Limb (tissue), 2 donors: ENCODE results near the gene NCAM1.

ENCODE experiments used
- DNase-seq, 2 donors: peaks; one replicate each; pipeline ENCODE4 v3.0.0-alpha.2; 2016; ENCODE audit errors: extremely low spot score in 2 of 2

NCAM1 gene

GRCh38 chr11:113168354-113169342, 207.4 kb downstream of the NCAM1 start:
- DNase-seq, result no peak

- DNase-seq, result no peak
Measured at GRCh38 chr11:113172382-113172951, 211.2 kb downstream of the NCAM1 start.

GRCh38 chr11:113173126-113173525, 211.9 kb downstream of the NCAM1 start:
- DNase-seq, result no peak

GRCh38 chr11:113174882-113175281, 213.7 kb downstream of the NCAM1 start:
- DNase-seq, result no peak

- DNase-seq, result no peak
Measured at GRCh38 chr11:113176599-113177360, 215.6 kb downstream of the NCAM1 start.

- DNase-seq, result no peak
Measured at GRCh38 chr11:113177671-113178070, 216.5 kb downstream of the NCAM1 start.

GRCh38 chr11:113178381-113179070, 217.3 kb downstream of the NCAM1 start:
- DNase-seq, result no peak

GRCh38 chr11:113179181-113179704, 218.0 kb downstream of the NCAM1 start:
- no peak for DNase-seq

GRCh38 chr11:113181094-113181493, 219.9 kb downstream of the NCAM1 start:
- DNase-seq, result no peak

GRCh38 chr11:113182288-113182687, 221.1 kb downstream of the NCAM1 start:
- DNase-seq, result no peak

GRCh38 chr11:113184498-113184897, 223.3 kb downstream of the NCAM1 start:
- DNase-seq, result no peak

- DNase-seq, result no peak
Measured at GRCh38 chr11:113188371-113188834, 227.2 kb downstream of the NCAM1 start.

- no peak for DNase-seq
Measured at GRCh38 chr11:113189909-113190667, 228.9 kb downstream of the NCAM1 start.

GRCh38 chr11:113192121-113192925, 231.1 kb downstream of the NCAM1 start:
- no peak for DNase-seq

GRCh38 chr11:113193016-113193415, 231.8 kb downstream of the NCAM1 start:
- DNase-seq, result peak in 1 of 2 donors; percentile 73

GRCh38 chr11:113193946-113194345, 232.7 kb downstream of the NCAM1 start:
- DNase-seq, result peak in 1 of 2 donors; percentile 69

GRCh38 chr11:113195728-113196127, 234.5 kb downstream of the NCAM1 start:
- DNase-seq, result no peak

GRCh38 chr11:113197446-113197845, 236.2 kb downstream of the NCAM1 start:
- DNase-seq, result no peak

- DNase-seq, result no peak
Measured at GRCh38 chr11:113198972-113199661, 237.9 kb downstream of the NCAM1 start.
